Measurements from ENCODE around the gene LIMS4. TPM values are rescaled to one million over a fixed set of nuclear protein-coding genes. Genes with fewer than 3 reads are reported as not detected.

The LIMS4 gene
- polyA plus RNA-seq, 1 donor: 2.1 TPM

Other genes with a start within 250 kb of the LIMS4 start
- 48.0 TPM for gene RGPD6, start 104.4 kb upstream of the LIMS4 start, polyA plus RNA-seq (ENCODE audit: insufficient read length)
- gene BUB1, start 205.2 kb upstream of the LIMS4 start, polyA plus RNA-seq (ENCODE audit: insufficient read length): 34.9 TPM